ENCODE data around the gene TAS2R39. TPM values are rescaled to one million over a fixed set of nuclear protein-coding genes. Genes with fewer than 3 reads are reported as not detected.
"Not testable (repeated sequence)": the region's sequence is repeated elsewhere in the genome, so short reads cannot be mapped to it uniquely, and the experiment has no call there.

Gene TAS2R39
- total RNA-seq, result not detected
- long read RNA-seq, result 0 reads

GRCh38 chr7:143183024-143183423 is at the start of gene TAS2R39:
Gene TAS2R39, plus strand, starts transcription at chr7:143183419. Its CDS starts 0 bp downstream, at chr7:143183419.
- ATAC-seq (ENCODE audit: poor library complexity) (no peak), DNase-seq (no peak)
- intact Hi-C loops (cut with DNase I), result no loop called here

- ATAC-seq (ENCODE audit: poor library complexity) (peak; percentile 79), DNase-seq (no peak)
- intact Hi-C loops (cut with DNase I), result no loop called here
These were observed 36.1 kb upstream of the TAS2R39 start for GRCh38 chr7:143147070-143147469.

GRCh38 chr7:143148050-143148449 is 35.2 kb upstream of the TAS2R39 start:
- ATAC-seq (ENCODE audit: poor library complexity), result peak; percentile 77
- intact Hi-C loops (cut with DNase I), result no loop called here

GRCh38 chr7:143148651-143149050 is 34.6 kb upstream of the TAS2R39 start:
- DNase-seq (no peak), ATAC-seq (ENCODE audit: poor library complexity) (no peak)
- intact Hi-C loops (cut with DNase I), result no loop called here

More at GRCh38 chr7:143148050-143148449, 35.2 kb upstream of the TAS2R39 start:
- DNase-seq, result no peak

GRCh38 chr7:143150696-143151095 is 32.5 kb upstream of the TAS2R39 start:
- intact Hi-C loops (cut with DNase I), result not testable (repeated sequence)

GRCh38 chr7:143158617-143159016 is 24.6 kb upstream of the TAS2R39 start:
- intact Hi-C loops (cut with DNase I); ATAC-seq (ENCODE audit: poor library complexity); DNase-seq: not testable (repeated sequence)

More at GRCh38 chr7:143150696-143151095, 32.5 kb upstream of the TAS2R39 start:
- ATAC-seq (ENCODE audit: poor library complexity); DNase-seq: not testable (repeated sequence)

GRCh38 chr7:143171697-143172096 is 11.5 kb upstream of the TAS2R39 start:
- intact Hi-C loops (cut with DNase I), result no loop called here

GRCh38 chr7:143172354-143172753 is 10.9 kb upstream of the TAS2R39 start:
- DNase-seq (peak; percentile 50), ATAC-seq (ENCODE audit: poor library complexity) (peak; percentile 46)
- intact Hi-C loops (cut with DNase I), result no loop called here

More at GRCh38 chr7:143171697-143172096, 11.5 kb upstream of the TAS2R39 start:
- DNase-seq (no peak), ATAC-seq (ENCODE audit: poor library complexity) (no peak)

- no peak for ATAC-seq (ENCODE audit: poor library complexity)
- no peak for DNase-seq
- intact Hi-C loops (cut with DNase I), result no loop called here
These were observed 7.1 kb upstream of the TAS2R39 start for GRCh38 chr7:143176128-143176527.

GRCh38 chr7:143177374-143178119 is 5.7 kb upstream of the TAS2R39 start:
- intact Hi-C loops (cut with DNase I), result no loop called here
- ATAC-seq (ENCODE audit: poor library complexity) (no peak), DNase-seq (no peak)

GRCh38 chr7:143180771-143181170 is 2.4 kb upstream of the TAS2R39 start:
- intact Hi-C loops (cut with DNase I); DNase-seq; ATAC-seq (ENCODE audit: poor library complexity): not testable (repeated sequence)

- ATAC-seq (ENCODE audit: poor library complexity) (no peak), DNase-seq (no peak)
- intact Hi-C loops (cut with DNase I), result no loop called here
These were observed 1.9 kb upstream of the TAS2R39 start for GRCh38 chr7:143181349-143181748.

GRCh38 chr7:143185551-143185950 is 2.3 kb downstream of the TAS2R39 start:
- no peak for ATAC-seq (ENCODE audit: poor library complexity)
- intact Hi-C loops (cut with DNase I), result no loop called here
- no peak for DNase-seq

- ATAC-seq (ENCODE audit: poor library complexity) (no peak), DNase-seq (no peak)
- intact Hi-C loops (cut with DNase I), result no loop called here
These were observed 5.8 kb downstream of the TAS2R39 start for GRCh38 chr7:143188994-143189393.

GRCh38 chr7:143193880-143194279 is 10.7 kb downstream of the TAS2R39 start:
- no peak for DNase-seq
- intact Hi-C loops (cut with DNase I), result no loop called here
- no peak for ATAC-seq (ENCODE audit: poor library complexity)

- DNase-seq, result no peak
- ATAC-seq (ENCODE audit: poor library complexity), result no peak
- intact Hi-C loops (cut with DNase I), result no loop called here
These were observed 15.8 kb downstream of the TAS2R39 start for GRCh38 chr7:143199040-143199439.

- DNase-seq (no peak), ATAC-seq (ENCODE audit: poor library complexity) (no peak)
- intact Hi-C loops (cut with DNase I), result no loop called here
These were observed 18.9 kb downstream of the TAS2R39 start for GRCh38 chr7:143202161-143202560.

GRCh38 chr7:143203386-143203785 is 20.2 kb downstream of the TAS2R39 start:
- ATAC-seq (ENCODE audit: poor library complexity), result no peak
- DNase-seq, result no peak
- intact Hi-C loops (cut with DNase I), result no loop called here

GRCh38 chr7:143205560-143206293 is 22.5 kb downstream of the TAS2R39 start:
- intact Hi-C loops (cut with DNase I), result no loop called here
- ATAC-seq (ENCODE audit: poor library complexity) (peak; percentile 60), DNase-seq (no peak)

- DNase-seq (no peak), ATAC-seq (ENCODE audit: poor library complexity) (no peak)
- intact Hi-C loops (cut with DNase I), result loop anchor here (10.0 kb wide), 1 partner anchor 356 kb away; the partner anchor contains the start of gene EPHB6
These were observed 27.3 kb downstream of the TAS2R39 start for GRCh38 chr7:143210541-143210940.

All from Right ventricle myocardium superior (tissue), 1 donor.